Ureter (tissue), 1 donor: ENCODE data around the gene RAB23. TPM values are rescaled to one million over a fixed set of nuclear protein-coding genes. Genes with fewer than 3 reads are reported as not detected.
"Not testable (repeated sequence)": the region's sequence is repeated elsewhere in the genome, so short reads cannot be mapped to it uniquely, and the experiment has no call there.

ENCODE experiments used
- DNase-seq: peaks from one replicate; pipeline ENCODE4 v3.0.0-alpha.2; 2020; ENCODE audit warnings: low spot score
- total RNA-seq: library from RNA; stranded (reverse); gene quantifications from one replicate; pipeline ENCODE4 v1.2.4, GENCODE V29; 2023
- donor health status: DM: yes; HTN: yes; CAD: no.

The RAB23 gene
- 33.5 TPM for total RNA-seq

DNA sequence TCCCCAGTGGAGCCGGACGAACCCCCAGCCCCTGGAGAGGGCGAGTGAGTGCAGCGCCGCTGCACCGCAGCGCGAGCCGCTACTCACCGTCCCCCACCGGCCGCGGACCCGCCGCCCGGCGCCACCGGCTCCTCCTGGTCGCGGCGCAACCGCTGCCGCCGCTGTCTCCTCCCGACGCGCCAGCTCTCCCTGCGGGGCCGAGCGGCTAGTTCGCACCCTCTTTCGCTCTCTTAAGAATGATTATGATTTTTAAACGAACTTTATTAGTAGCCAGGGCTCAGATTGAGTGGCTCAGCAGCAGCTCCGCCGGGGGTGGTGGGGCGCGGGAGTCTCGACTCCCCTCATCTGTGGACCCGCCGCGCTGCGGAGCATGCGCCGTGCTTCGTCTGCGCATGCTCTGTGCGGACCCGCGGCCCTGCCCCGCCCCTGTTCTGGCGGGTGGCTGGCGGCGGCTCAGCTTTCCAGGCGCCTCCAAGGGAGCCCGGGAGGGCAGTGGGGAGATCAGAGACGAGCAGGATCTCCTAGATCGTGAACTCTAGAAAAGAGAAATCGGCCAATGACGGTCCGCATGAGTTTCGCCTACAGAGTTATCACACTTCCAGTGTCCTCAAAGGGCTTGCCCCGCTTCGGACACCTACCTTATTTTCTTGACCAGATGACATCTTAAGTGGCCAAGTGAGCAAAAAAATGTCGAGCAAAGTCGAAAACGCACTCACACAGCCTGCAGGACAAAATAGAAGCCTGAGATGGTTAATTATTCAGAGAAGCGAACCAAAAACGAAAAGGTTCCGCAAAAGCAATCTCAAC lies at the start of gene RAB23:
TSS of gene RAB23 (minus strand) at position 372 of the 807 bp plus-strand sequence. CDS start 11,927 bp downstream, outside the sequence.
- DNase-seq: peak; percentile 88

DNA sequence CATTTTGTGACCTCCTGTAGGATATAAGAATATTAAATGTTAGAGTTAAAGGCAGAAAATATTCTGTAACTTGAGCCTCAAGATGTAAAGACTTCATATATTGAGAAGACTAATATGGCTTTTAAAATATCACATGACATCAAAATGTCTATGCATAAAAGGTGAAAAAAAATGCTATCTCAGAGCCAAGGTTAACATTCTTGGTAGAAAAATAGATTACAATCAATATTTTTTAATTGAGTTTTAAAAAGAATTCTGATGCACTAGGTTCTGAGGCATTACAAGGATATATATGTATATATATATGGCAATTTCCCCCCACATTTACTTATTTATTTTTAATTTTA lies 46.2 kb upstream of the RAB23 start:
- DNase-seq: no peak

DNA sequence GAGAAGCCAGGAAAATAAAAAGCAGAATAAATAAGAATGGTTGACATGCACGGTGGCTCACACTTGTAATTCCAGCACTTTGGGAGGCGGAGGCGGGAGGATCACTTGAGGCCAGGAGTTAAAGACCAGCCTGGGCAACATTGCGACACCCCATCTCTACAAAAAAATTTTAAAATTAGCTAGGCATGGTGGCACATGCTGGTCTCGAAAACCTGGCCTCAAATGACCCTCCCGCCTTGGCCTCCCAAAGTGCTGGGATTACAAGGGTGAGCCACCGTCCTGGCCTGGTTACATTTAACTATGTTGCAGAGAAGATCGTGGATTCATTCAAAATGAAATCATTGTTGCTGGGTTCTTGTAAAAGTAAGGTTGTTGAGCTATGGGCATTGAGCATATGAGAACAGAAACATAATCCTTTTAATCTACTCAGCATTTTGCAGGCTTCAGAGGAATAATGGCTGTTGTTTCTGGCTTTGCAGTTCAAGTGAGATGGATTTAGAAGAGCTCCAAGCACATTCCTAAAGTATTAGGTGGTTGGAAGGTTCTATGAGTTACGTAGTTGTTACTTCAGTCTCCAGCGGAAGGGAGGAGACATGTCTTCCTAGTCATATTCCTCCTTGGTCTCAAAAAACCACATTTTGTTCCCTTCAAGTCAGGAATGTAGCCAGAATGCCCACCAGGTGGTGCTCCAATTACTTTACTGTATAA lies 45.6 kb upstream of the RAB23 start:
- no peak for DNase-seq

DNA sequence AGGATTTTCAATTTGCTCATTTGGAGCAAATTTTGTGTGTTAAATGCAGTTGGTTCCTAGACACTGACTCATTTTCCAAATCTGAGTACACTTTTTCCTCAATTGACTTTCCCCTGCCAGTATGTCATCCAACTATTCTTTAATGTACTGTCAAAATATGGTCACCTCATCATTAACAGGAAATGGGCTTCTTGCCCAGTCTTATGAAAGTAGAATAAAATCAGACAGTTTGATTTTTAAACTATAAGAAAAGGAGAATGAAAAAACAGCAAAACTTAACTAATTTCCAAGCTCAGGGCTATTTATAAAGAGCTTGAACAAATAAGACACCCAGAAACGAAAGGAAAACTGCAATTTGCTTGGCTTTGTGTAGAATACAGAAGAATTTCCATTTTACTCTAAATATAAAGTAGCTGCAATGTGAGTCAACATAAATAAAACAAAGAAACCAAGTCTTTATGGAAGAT lies 43.7 kb upstream of the RAB23 start:
- DNase-seq: no peak

DNA sequence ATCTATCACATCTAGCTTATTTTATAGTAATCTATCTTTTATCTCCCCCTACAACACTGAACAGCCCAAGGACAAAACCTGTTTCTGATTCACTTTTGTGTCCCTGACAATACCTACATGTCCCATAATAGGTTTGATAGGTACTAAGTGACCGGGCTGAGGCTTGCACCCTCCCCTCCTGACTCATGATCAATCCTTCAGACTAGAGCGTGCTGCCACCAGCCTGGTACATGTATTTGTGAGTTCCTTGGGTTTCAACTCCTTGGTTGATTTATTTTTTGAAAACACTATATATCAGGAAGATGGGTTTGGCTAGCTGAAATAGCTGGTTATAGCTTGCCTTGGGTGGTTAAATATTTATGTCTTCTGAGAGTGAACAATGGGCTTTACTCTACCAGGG lies 41.6 kb upstream of the RAB23 start:
- no peak for DNase-seq

DNA sequence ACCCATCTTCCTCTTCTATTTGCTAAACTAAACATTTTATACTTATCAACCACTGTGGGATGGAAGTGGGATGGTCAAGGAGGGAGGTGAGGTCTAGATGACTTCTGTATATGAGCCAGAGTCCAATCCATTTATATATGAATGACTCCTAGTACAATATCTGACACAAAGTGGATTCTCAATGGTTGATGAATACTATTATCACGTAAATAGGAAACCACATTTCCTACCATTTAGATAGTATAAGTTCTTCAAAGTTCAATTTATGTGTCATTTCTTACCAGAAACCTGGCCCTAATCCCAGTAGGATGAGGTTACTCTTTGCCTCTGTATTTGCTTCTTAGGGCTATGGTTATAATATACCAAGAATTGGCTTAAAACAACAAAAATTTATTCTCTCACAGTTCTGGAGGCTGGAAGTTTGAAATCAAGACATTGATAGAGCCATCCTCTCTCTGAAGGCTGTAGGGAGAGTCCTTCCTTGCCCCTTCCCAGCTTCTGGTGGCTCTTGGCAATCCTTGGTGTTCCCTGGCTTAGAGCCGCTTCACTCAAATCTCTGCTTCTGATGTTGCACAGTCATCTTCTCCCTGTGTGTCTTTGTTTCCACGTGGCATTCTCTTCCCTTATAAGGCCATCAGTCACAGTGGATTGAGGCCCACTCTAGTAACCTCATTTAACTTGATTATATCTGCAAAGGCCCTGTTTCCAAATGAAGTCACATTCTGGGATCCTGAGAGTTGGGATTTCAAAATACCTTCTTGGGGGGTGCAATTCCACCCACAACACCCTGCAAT lies 41.0 kb upstream of the RAB23 start:
- no peak for DNase-seq

DNA sequence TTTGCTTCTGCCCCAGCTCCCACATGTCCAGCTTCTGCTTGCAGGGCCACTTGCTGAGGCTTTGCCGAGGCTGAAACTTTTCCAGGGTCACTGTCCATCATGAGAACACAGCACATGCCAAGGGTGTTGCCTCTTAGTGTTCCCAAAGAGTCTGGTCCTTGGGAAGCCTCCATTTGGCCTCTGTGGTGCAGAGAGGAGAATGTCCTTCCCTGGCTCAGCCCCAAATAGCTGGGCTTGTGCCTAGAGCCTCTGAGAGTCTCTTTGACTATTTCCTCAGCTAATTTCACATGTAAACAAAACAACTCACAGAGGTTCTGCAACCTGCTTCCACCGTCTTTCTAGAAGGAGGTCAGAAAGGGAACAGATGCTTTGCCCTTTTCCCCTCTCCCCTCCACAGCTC lies 40.4 kb upstream of the RAB23 start:
- DNase-seq: peak; percentile 77

DNA sequence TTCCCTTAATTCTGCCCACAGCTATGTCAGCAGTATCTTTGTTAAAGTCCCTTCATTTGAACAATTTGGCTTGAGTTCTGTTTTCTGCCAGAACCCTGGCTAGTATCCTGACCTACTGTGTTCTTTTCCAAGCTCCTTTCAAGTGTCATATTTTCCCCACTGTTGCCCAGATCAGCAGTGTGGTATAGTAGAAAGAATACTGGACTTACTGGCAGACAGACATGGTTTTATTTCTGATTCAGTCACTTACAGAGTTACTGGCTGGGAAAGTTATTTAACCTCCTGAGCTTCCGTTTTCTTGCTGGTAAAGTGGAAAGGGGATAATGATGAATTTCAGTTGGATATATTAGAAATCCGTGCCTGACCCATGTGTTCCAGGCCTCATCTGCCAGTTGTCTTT lies 39.8 kb upstream of the RAB23 start:
- DNase-seq: no peak

DNA sequence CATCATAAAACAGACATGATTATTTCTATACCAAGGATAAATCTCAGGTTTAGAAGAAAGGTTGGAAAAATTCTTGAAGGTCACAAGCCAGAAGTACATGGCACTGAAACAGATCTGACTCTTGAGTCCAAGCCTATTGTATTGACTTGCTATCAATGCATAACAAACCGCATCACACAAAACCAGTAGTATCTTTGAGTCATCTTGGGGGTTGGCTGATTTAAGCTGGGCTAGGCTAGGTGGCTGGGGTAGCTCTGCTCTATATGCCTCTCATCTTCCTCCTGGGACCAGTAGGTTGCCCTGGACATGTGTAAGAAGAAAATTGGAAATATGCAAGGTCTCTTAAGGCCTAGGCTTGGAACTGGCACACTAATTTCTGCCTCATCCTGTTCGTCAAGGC lies 37.0 kb upstream of the RAB23 start:
- no peak for DNase-seq

DNA sequence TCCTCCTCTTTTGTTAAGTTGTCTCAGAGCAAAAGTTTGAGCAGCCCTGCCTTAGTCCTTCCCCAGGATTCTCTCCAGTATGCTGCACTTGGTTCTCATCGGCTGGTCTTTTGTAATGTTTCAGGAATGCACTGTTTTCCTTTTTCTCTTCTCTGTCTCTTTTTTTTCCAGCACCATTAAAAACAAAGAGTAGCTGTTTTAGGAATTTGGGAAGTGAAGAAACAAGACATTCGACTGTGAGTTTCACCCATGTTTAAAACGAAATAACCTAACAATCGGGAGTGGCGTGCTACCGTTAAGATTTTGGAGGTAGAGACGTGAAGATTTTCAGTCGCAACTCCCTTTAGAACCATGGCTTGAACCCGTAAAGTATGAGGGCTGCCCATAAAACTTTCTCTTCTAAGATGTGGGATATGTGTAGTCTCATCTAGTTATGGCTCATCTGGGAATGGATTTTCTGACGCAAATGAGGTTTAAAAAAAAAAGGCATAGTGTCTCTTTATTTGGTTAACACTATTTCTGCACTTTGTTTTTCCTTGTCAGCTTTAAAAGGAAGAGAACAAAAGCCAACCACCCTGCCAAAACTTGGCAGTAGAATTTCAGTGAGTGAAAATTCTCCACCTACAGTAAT lies 35.9 kb upstream of the RAB23 start:
- DNase-seq: no peak

DNA sequence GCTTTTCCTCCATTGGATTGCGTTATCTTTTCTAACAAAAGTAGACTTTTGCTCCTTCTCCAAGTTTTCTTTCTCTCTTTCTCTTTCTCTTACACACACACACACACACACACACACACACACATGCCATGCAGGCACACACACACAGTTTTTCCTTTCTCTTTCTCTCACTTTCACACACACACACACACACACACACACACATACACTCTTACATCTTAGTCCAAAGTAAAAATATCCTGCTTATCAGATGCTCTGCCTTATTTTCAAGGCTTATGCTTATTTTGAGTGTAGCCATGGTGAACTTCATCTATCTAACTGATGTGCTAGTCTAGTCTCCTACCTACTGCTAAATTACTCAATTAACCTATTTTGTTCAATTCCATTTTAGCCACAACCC lies 34.4 kb upstream of the RAB23 start:
- no peak for DNase-seq

DNA sequence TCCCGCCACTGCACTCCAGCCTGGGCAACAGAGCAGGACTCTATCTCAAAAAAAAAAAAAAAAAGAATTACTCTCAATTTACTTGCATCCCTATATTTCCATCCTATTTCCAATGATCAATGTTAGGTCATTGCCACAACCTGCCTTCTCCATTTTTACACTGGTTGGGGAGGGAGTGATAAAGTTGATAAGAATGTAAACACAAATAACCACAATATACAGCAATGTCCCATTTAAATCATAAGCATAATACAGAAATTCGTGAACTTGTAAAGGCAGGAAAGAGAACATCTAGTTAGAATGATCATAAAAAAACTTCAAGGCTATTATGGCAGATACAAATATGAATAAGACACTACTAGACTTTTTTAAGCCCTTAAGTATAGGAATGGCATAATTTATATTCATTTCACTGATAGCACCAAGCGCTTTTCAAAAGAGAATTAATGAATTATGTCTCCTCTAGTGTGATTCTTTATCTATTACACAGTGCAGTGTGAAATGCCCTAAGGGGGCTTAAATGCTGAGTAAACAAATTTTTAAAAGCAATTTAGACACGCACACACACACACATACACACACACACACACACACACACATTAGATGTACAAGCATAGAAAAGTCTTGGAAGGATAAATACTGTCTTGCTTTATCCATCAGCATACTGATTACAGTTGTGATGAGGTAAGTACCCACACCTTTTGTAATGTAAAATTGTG lies 33.5 kb upstream of the RAB23 start:
- no peak for DNase-seq

DNA sequence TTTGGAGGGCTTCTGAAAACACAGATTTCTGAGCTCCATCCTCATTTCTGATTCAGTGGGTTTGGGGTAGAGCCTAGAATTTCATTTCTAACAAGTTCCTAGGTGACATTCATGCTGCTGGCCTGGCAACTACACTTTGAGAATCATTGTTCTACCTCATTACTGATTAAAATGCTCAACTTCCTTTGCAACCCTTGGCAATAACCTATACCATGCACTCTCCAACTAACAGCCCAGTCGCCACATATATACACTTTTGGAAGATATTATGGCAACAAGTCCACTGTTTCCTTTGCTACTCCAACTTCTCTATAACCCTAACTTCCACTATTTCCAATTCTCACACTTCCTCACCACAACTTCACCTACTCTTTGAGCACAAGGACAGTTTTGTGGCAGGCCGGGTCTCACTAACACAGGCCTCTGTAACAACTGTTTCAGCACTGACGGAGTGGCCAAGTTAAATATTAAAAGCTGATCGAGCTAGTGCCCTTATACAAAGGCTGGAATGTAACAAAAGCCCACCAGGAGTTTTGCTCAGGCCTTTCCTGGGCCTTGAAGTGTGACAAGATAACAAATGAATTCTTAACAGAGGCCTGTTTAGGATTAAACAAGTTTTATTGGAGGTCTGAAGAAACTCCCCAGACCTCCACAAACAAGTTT lies 32.1 kb upstream of the RAB23 start:
- DNase-seq: no peak

DNA sequence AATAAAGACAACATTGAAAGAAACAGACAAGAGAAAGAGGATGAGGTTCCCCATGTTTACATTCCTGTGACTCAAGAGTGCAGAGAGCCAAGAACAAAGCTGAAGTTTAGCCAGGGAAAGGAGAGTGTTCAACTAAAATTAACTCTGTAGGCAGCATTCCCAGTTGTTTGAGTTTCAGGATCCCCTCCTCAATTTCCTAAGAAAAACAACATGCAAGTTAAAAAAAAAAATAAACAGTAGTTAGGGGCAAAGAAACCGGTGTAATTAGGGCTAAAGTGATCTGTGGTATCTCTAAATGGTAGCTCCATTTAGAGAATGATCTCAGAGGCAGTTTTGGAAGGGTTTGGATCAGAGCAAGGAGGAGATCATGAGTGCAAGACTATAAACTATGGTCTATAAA lies 30.9 kb upstream of the RAB23 start:
- no peak for DNase-seq

DNA sequence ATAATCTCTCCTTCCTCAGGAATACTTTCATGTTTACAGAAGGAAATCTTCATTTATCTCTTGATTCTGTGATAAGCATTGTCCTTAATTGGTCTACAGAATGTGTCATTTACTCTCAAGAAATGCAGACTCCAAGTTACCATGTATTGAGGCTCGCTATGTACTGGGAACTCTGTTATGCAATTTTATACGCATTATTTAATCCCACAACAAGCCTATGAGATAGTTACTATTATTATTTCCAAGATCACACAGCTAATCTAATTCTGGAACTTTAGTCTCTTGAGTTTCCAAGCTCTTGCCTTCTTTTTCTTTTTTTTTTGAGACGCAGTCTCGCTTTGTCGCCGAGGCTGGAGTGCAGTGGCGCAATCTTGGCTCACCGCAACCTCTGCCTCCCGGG lies 30.0 kb upstream of the RAB23 start:
- DNase-seq: no peak

DNA sequence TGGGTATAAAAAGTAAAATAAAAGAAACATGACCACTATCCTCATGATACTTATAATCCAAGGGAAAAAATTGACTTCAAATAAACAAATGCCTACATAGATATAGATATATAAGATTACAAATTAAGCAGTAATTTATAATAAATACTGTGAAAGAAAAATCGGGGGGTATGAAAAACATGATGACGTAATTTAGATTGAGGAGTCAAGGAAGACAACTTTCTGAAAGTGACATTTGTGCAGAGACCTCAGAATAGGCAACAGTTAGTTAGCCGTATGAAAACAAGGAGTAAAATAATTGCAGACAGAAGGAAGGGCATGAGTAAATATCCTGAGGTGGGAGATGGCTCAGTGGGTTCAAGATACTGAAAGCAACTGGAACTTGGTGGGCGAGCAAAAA lies 28.2 kb upstream of the RAB23 start:
- no peak for DNase-seq

DNA sequence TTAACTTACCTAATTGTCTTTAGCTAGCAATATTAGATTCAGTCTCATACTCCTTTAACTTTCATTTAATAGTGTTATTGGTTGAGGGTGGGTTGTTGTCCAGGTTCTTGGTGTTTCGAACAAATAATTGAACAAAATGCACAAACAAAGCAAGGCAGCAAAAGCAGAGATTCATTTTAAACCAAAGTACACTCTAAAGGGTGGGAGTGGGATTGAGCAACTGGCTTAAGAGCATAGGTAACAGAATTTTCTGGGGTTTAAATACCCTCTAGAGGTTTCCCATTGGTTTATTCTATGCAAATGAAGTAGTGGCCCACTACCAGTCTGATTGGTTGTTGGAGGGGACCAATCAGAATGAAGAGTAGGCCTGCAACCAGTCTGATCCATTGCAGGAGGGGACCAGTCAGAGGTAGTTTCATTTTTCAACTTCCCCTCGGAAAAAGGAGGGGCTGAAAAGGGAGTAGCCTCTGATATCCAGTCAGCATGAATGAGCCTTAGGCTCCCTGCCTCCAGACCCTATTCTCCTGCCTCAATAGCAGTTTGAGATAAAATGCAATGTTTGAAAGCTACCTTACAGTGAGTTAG lies 26.3 kb upstream of the RAB23 start:
- DNase-seq: no peak

DNA sequence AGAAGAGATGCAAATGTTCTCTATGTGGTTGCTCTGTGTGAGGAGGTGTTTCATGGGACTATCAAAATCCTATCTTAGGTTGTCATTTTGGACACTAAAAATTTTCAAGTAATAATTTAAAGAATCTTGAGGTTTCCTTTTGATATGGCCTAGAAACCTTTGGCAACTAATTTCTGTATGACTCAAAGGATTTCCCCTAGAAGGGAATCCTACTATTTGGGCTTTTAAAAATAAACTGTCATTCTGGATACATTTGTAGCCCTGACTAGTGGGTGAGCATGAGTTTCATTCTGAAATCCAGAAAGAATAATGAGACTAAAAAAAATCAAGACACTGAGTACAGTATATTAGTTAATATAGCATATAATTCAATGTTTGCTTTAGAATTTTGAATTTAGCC lies 25.5 kb upstream of the RAB23 start:
- no peak for DNase-seq

DNA sequence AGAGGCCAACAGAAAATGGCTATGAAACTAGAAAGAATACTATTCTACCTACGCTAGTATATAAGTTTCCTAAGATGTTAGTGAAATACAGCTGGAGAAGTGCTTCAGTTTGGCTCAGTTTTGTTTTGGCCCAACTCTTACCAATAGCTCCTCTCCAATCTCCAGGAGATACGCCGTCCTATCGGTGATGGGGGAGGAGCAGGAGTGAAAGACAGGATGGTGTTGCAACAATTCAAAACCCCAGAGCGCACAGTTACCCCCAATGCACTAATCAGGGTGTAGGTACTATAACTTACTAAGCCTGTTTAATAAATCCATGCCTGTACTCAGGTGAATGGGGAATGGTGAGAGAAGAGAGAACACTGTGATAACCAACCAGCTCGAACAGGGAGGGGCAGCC lies 24.2 kb upstream of the RAB23 start:
- DNase-seq: no peak

DNA sequence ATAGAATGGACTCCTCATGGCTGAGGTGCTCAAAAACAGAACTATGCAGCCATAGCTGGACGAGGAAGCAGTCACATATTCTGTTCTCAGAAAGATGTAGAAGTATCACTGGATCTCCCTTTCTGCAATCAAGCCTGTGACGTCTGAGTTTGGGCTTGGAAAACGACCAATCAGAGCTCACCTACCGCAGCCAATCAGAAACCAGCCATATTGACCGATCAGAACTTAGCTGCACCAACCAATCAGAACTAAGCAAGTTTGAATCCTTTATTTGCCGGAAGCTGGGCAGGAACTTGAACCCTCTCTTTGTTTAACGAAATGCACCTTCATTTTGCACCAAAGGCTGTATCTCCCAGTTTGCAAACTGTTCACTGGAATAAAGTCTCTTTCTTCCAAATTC lies 21.8 kb upstream of the RAB23 start:
- no peak for DNase-seq

DNA sequence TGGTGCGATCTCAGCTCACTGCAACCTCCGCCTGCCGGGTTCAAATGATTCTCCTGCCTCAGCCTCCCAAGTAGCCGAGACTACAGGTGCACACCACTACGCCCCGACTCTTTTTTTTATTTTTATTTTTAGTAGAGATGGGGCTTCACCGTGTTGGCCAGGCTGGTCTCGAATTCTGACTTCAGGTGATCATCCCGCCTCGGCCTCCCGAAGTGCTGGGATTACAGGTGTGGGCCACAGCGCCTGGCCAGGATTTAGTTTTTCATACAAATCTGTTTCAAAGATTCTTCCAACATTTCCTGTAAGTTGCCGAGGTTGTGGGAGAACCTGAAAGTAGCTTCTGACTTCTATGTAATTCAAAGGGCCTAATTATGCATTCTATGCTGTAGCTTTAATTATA lies 21.4 kb upstream of the RAB23 start:
- DNase-seq: not testable (repeated sequence)
